Measurements from ENCODE around the gene KLF15.

The KLF15 gene

DNA sequence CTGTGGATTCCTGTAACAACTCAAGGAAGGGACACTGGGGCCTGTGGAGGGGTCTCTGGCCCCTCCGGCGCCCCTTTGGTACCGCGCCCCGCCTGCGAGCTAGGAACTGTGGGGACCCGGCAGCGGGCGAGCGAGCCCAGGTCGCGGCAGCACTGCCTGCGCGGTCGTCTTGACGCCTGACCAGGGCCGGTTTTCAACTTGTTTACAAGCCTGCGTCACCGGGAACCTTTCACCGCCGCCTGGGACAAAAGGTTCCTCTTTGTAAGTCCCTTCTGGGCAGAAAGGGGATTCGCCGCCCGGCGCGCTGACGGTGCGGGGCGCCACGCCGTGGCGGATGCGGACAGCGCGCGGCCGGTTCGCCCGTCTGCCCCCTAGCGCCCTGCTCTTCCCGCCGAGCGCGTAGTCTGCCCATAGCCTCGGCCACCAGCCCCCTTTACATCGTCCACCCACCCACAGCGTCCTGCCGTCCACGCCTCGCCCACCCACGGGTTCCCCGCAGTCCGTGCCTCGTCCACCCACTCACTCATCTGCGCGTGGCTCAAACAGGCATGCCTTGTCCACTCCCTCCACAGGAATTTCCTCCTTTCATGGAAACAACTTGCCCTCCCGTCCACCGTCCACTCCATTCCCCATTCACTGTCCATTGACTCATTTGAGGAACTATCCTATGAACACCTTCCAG is 32.0 kb upstream of the KLF15 start:
- no peak for FAIRE-seq

DNA sequence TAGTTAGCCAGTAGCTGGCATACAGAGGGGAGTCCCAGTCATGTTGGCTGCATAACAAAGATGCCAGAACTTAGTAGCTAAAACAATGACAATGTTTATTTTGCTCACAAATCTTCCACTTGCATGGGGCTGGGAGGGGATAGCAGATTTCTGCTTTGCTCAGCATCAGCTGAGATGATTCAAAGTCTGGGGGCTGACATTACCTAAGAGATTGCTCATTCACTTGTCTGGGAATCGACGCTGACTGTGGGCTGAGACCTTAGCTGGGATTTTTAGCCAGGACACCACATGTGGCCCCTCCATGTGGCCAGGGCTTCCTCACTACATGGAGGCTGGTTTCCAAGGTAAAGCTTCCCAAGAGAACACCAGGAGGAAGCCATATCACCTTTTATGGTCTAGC is 24.8 kb upstream of the KLF15 start:
- no peak for FAIRE-seq

DNA sequence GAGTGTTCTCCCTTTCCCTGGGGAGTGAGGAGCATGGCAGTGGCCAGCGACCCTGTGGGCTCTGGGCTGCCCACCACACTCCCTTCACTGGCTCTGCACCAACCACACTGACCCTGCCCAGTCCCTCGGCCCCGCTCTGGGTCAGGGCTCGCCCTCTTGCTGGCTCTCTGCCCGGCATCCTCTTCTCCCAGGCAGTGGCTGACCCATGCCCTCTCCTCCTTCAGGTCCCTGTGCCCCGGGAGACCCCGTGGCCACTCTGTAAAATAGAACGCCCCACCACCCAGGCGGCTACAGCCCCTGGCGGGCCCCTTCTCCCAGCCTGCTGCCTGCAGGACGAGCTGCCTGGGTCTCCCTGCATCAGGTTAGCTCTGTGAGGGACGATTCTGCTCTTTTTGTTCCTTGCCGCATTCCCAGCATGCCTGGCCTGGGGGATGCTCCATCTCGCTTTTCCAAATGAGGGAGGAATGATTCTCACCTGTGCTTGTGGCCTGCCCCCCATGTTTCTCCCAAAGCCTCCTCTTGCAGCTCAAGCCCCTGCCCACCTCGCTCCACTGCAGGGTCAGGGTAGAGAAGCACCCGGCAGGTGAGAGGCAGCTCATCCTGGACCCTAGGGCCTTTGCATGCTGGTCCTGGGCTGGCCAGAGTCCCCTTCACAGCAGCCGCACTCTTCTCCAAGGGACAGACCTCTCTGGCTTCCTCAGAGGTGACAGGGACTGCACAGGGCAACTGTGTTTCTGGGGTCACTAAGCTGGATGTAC is 23.0 kb upstream of the KLF15 start:
- no peak for FAIRE-seq

DNA sequence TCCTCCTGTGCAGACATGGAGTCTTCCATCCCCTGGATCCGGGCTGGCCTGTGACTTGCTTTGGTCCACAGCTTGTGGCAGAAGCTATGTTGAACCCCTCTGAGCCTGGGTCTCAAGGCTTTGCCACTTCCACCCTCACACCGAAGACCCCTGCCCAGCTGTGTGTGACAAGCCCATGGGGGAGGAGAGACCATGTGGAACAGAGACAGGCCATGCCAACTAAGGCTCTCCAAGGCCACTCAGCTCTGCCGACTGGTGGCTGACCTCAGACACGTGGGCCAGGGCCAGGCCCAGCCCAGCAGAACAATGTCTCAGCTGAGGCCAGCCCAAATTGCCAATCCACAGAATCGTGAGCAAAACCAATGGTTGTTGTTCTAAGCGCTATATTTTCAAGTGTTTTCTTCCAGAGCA is 21.1 kb upstream of the KLF15 start:
- no peak for FAIRE-seq

DNA sequence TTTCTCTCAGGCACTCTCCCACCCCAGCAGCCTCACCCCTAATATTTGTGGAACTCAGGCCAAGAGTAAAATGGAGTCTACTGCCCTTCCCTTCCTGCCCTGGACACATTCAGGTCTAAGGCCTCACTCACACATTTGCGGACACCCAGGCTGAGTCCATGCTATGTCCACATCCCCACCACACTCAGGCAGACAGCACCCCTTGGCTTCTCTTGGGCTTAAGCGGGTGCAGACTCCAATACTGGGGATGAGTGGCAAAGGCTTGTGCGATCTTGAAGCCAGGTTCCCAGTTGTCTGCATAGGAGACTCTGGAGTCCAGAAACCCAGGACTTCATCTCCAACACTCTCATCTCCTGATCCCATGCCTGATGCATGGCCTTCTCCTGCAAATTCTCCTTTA is 20.0 kb upstream of the KLF15 start:
- no peak for FAIRE-seq

DNA sequence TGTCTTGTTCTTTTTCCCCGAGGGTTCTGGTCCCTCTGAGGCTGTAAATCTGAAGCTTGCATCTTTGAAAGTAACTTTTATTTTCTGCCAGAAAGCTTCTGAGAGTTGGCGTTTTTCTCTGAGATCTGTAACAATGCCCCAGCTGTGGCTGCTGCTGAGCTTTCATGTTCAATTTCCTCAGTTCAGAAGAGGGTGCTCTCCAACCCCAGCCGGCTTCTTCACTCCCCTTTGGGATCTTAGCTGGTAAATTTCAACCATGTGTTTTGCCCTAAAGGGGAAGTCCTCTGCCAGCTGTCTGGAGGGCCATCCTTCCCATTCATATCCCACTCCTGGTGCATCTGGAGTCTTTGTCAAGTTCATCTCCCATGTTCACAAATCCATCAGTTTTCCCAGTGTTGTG is 19.2 kb upstream of the KLF15 start:
- FAIRE-seq: no peak

DNA sequence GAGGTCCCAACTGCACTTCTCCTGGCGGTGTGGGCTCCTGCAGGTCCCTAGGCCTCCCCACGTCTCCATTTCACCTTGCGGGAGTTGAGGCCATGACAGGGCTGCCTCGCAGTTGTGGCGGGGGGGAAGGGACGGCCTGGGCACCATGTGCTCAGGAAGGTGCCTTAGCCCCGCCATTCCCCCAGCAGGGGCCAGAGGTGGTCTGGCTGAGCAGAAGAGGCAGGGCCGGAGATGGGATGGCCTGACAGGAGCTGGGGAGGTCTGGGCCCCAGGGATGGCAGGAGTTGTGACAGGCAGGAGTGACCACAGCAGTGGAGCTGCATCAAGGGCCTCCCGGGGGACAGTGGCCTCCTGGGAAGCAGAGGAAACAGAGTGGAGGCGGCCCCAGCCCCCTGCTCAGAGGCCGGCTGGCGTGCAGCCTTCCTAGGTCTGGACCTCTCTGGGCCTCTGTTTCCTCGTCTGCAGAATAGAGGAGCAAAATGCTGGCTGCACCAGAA is 18.7 kb upstream of the KLF15 start:
- FAIRE-seq: no peak

DNA sequence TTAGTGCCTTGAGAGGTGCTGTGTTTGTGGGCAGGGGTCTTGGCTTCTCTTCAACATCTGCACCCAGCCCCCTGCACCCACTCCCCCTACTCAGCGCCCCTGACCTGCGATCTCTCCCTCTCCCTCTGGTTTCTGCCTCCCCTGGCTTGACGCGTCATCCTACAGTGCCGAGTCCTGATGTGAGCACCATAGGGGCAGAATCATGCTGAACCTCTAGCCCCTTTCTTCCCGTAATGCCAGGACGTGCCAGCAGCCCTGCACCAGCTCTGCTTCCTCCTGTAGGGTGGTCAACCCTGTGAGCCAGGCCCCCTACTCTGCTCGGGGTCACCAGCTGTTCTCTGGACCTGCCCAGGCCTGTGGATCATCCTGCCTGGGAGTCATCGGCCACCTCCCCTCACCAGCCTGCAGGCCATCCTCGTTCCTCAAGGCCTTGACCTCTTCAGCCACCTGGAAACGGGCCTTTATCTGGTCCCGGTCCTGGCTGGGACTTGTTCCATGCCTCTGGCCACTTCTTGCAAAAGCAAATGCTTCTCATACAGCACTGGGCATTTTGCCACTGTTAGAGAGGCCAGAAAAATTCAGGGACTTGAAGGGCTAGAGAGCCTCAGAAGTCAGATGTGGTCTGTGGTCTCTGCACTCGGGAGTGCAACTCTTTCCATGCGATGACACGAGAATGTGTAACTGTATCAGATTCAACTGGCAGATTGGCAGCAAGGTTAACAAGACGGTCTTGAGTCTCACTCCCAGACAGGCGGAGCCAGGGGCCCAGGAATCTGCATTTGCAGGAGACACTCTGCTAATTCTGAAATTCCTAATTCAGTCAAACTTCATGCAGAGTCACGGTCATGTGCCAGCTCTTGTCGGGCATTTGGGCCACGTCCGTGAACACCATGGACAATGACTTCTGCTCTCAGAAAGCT is 16.7 kb upstream of the KLF15 start:
- no peak for FAIRE-seq

DNA sequence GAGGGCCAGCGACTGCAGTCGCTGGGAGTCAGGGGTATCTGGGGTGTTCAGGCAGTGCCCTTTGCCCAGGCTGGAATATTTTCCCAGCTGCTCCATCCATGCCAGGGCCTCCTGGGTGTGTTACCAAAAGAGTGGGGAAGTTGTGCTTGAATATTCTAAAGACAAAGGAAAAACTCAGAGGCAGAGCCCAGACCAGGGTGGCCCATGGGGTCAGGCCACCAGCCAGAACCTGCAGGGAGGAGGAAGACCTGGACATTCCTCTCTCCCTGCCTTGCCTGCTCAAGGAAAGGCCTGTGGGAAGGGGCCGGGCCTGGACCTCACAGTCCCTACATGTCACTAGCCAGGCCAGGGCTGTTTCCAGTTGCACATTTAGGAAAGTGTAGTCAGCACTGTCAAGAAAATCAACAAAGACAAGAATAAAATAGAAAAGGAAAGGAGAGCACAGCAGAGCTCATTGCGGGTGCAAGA is 16.0 kb upstream of the KLF15 start:
- FAIRE-seq: no peak

DNA sequence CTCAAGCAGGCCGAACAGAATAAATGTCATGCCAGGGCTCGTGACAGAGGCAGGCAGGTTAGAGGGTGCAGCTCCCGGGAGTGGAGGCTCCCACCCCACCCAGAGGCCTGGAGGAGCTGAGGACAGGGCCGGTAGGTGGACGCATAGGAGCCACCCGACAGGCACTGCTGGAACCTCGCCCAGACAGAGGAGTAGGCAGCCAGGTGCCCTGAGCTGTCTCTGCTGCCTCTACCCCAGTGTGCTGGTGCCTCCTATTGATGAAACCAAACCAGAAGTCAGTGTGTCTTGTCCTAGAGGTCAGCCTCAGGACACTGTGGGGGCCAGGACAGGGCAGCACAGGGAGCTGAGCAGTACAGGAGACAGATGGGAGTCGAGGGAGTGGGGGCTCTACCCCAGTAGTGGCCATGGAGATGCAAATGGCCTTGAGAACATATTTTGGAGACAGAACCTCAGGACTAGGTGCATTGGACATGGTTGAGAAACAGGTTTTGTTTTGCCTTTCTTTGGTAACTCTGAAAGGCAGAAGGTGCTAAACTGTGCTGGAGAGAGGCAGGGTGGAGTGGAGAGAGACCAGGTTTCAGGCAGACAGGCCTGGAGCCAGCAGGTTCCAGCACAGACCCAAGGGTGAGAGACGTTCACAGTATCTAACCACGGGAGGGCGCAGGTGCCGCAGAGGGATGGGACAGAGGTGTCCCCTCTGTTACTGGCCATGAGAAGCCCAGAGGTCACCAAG is 15.4 kb upstream of the KLF15 start:
- FAIRE-seq: no peak

DNA sequence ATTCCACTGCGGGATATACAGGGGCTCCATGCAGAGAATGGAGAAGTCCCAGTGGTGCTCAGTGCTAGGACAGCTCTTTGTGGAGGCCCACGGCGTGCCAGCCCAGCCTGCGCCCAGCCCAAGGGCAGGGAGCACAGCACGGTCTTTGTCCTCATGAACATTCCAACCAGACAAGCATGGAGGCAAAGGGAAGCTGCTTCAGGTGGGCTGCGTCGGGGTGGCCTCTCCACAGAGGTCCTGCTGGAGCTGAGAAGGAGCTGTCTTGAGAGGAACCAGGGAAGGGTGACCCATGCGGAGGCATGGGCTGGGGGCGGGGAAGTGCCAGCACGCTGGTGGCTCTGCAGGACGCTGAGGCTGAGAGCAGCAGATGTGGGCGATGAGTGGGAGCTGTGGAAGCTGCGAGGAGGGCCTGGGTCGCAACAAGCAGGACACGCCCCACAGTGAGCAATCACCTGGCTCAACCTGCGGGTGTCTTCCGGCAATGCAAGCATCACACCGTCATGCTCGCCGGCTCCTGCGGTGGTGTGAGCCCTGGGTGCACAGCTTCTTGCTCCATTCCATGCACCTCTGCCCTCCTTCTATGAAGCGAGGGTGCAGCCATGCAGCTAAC is 14.0 kb upstream of the KLF15 start:
- FAIRE-seq: no peak

DNA sequence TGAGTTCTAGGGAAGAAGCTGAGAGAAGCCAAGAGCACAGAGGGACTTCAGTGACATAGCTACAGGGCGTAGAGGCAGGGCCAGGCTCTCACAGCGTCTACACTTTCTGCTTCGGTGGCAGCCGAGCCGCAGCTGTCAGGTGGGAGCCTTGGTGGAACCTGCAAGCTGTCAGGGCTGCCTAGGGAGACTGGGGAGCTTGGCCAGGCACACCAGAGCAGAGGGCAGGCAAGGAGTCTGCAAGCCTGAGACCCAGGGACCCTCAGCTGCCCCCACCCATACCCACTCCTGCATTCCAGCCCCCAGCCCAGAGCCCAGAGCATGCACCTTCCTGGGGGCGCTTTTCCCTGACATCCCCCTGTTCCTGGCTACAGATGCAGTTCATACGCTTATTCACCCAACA is 13.4 kb upstream of the KLF15 start:
- FAIRE-seq: no peak

DNA sequence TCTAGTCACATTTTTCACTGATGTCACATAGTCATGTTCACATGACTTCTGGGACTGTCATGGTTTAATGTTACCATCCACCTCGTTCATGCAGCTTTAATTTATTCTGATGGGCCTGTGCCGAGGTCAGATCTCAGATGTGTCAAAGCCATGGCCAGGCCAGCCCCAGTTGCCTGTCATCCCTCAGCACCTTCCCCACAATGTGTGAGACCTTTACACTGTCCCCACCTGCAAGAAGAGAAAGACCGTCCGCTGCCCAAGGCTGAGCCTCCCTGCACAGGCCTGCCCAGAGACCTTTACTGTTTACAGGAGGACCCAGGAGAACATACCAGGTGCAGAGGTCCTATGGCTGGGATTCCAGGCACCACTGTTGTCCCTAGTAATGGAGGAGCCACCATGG is 12.8 kb upstream of the KLF15 start:
- FAIRE-seq: no peak

DNA sequence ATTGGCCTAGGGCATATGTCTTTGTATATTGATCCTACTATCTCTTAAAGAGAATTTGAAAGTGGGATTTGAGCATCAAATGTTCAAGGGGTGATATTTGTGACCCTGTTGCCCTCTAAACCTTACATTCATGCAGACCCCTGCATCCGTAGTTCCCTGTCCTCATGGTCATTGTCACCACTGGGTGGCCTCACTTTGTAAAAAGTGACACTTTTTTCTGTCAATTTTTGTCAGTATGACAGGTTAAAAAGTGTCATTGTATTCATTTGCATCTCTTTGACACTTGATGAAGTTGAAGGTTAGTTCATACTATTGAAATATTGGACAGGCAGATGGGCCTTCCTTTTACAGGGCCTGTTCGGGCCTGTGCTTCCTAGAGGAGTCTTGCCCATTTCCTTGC is 12.3 kb upstream of the KLF15 start:
- FAIRE-seq: no peak

DNA sequence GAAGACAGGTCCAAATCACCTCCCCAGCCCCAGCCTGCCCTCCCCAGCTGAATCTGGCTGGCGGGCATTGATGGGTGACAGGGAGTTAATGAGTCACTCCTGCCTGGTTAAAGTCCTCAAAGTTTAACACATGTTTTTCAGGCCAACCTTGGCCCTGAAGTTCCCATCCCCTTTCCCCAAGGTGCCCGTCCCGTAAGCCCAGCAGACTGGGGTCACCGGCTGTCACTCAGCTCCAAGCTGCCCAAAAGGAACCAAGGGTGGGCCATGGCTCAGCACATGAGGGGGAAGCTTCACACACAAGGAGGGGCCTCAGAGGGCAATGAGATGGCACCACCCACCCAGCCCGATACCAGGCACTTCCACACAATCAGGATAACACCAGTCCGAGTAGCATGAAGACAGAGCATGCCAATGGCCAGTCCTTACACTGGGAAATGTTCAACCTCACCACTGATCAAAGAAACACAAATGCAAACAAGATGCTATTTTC is 10.2 kb upstream of the KLF15 start:
- no peak for FAIRE-seq

DNA sequence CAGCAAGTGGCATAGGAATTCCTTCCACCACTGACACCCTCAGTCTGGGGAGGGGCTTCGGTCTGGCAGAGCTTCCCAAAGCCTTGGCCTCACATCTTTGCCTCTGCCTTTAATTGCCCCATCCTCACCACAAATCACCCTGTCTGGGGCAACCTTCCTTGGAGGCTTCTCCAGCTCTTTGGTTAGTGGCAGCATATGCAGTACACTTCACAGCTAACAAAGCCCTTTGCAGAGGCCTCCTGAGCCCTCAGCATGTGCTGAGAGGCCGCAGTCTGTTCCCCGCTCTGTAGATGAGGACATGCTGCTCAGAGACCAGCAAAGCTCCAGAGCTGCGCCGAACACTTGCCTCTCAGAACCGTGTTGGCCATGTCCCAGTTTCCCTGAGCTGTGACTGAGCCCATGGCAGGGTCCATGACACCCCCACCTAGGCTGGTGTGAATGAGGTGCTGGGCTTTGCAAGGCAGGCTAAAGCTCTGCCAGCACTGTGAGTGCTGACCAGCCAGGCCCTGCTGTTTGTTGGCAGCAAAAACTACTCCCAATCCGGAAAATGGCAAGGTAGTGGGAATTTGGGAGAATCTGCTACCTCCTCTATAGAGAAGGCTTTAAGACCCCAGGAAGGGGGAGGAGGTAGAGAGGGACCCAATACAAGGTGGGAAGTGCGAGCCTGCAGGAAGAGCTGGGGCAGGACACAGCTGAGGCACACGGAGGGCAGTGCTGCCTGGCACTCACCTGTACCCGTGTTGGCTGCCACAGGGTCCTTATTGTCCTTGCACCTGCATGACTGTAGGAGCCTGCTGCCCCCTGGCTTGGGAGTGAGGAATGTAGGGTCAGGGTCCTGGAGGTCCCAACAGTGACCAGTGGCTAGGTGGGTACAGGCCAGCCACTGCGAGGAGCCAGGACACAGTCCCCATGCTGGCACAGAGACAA is 8.4 kb upstream of the KLF15 start:
- FAIRE-seq: no peak

DNA sequence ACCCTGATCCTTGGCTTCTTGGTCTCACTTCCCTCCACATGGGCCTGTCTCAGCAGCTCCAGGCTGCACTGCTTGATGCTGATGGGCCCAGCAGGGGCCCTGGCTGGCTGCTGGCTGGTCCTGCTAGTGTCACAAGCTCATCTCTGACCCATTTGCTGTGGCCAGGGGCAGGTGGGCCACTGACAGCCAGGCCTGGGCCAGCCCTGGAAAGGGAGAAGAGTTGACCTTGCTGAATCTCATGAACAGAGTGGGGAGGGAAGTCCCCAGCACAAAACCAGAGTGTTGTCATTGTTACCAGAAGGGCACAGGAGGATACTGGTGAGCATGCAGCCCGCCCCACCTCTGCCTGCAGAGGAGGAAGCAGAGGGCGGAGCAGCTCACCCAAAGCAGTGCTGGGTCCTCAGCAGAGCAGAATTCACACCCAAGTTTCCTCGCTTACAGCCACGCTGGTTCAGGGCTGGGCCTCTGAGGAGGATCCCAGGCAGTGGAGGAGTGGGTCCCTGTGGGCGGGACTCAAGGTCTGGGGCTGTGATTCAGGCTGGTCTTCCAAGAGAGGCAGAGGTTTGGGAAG is 7.6 kb upstream of the KLF15 start:
- FAIRE-seq: no peak

DNA sequence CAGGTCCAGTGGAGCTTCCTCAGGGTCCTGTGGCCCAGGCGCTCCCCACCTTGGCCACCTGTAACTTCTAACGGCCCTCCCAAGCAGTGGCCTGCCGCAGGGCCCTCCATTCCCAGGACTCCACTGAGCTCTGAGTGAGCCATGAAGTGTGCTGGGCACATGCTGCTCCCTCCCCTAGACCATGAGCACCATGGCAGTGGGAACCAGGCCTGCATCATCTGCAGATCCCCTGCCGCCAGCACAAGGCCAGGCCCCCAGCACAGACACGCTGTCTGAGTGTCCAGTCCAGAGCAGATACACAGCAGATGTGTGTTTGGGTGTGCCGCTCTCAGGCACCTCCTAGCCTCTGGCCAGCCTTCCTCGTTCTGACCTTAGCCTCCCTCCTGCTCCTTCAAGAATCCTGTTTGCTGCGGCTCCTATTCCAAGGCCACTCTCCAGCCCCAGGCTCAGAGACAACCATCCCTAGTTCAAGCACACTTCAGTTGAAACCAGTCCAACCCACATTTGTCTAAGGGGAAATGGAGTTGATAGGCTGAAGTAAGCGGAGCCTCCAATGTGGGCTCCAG is 7.0 kb upstream of the KLF15 start:
- FAIRE-seq: no peak

DNA sequence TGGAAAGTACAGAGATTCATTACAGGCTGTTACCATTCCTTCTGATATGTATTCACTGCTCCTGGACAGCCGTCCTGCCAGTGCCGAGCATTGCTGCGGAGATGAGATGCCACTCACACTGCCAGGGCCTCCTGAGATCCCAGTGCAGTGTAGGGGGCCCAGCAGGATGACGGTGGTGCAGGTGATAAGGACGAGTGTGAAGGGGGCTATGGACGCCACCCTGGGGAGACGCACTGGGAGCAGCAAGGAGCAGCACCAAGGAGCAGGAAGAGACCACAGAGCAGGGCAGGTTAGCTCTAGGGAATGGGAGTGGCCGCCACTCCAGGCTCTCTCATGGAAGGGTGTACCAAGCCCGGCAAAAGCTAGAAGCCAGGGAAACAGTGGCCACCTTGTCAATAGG is 4.0 kb upstream of the KLF15 start:
- no peak for FAIRE-seq

DNA sequence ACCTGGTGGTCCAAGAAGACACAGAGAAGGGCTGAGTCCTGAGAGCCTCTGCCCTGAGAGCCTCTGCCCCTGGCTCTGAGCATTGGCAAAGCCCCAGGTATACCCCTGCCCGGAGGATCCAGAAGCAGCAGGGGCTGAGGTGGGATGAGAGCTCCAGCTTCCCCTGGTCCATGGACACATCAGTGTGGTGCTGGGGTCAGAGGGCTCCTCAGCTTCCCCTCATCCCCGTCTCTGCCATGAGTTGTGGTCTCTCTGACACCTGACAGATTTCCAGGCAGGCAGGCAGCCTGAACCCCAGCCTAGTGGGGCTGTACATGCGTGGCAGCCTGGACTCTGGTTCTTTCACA is 3.5 kb upstream of the KLF15 start:
- FAIRE-seq: no peak
